ENCODE data around the gene IGSF9.

The IGSF9 gene

GRCh38 chr1:159944623-159945455, 574 bp downstream of the IGSF9 start:
- DNase-seq (ENCODE audit: low read depth in 3 of 3): no peak

- no peak for DNase-seq (ENCODE audit: low read depth in 3 of 3)
Measured at GRCh38 chr1:159943908-159944622, 1.3 kb downstream of the IGSF9 start.

GRCh38 chr1:159943278-159943640, 2.2 kb downstream of the IGSF9 start:
- DNase-seq (ENCODE audit: low read depth in 3 of 3): no peak

GRCh38 chr1:159942632-159943277, 2.7 kb downstream of the IGSF9 start:
- no peak for DNase-seq (ENCODE audit: low read depth in 3 of 3)

GRCh38 chr1:159941591-159942560, 3.5 kb downstream of the IGSF9 start:
- DNase-seq (ENCODE audit: low read depth in 3 of 3): no peak

GRCh38 chr1:159941141-159941540, 4.3 kb downstream of the IGSF9 start:
- no peak for DNase-seq (ENCODE audit: low read depth in 3 of 3)

GRCh38 chr1:159940006-159940620, 5.3 kb downstream of the IGSF9 start:
- DNase-seq (ENCODE audit: low read depth in 3 of 3): no peak

GRCh38 chr1:159939678-159940002, 5.8 kb downstream of the IGSF9 start:
- DNase-seq (ENCODE audit: low read depth in 3 of 3): no peak

- DNase-seq (ENCODE audit: low read depth in 3 of 3): no peak
Measured at GRCh38 chr1:159938905-159939677, 6.3 kb downstream of the IGSF9 start.

GRCh38 chr1:159938211-159938852, 7.1 kb downstream of the IGSF9 start:
- no peak for DNase-seq (ENCODE audit: low read depth in 3 of 3)

GRCh38 chr1:159937054-159937750, 8.2 kb downstream of the IGSF9 start:
- DNase-seq (ENCODE audit: low read depth in 3 of 3): no peak

- DNase-seq (ENCODE audit: low read depth in 3 of 3): peak; percentile 63 to 78 (median 72)
Measured at GRCh38 chr1:159936273-159936904, 9.0 kb downstream of the IGSF9 start.

- DNase-seq (ENCODE audit: low read depth in 3 of 3): no peak
Measured at GRCh38 chr1:159935719-159936272, 9.6 kb downstream of the IGSF9 start.

GRCh38 chr1:159935305-159935704, 10.1 kb downstream of the IGSF9 start:
- no peak for DNase-seq (ENCODE audit: low read depth in 3 of 3)

- DNase-seq (ENCODE audit: low read depth in 3 of 3): no peak
Measured at GRCh38 chr1:159934136-159935039, 11.0 kb downstream of the IGSF9 start.

GRCh38 chr1:159933347-159933746, 12.1 kb downstream of the IGSF9 start:
- DNase-seq (ENCODE audit: low read depth in 3 of 3): no peak
